Retina (tissue), 1 donor: Measurements from ENCODE around the gene AGER.

Experiments
- DNase-seq: peaks from one replicate; pipeline ENCODE4 v3.0.0-alpha.2; 2016

AGER gene

GRCh38 chr6:32167761-32168262 lies 16.2 kb downstream of the AGER start:
- DNase-seq, result no peak

- no peak for DNase-seq
Measured at GRCh38 chr6:32167154-32167760, 16.8 kb downstream of the AGER start.

- no peak for DNase-seq
Measured at GRCh38 chr6:32166411-32167061, 17.5 kb downstream of the AGER start.

- DNase-seq, result no peak
Measured at GRCh38 chr6:32164295-32164694, 19.8 kb downstream of the AGER start, which contains the start of gene EGFL8. Gene EGFL8, plus strand, starts transcription at chr6:32164595. Its CDS starts 1,571 bp downstream, at chr6:32166166.

- no peak for DNase-seq
Measured at GRCh38 chr6:32163559-32164258, 20.3 kb downstream of the AGER start.

- no peak for DNase-seq
Measured at GRCh38 chr6:32158052-32158451, 26.0 kb downstream of the AGER start.

GRCh38 chr6:32156891-32157290 lies 27.2 kb downstream of the AGER start:
- DNase-seq, result no peak

GRCh38 chr6:32154514-32155161 lies 29.4 kb downstream of the AGER start:
- no peak for DNase-seq

GRCh38 chr6:32153564-32154513 lies 30.2 kb downstream of the AGER start, which contains the start of gene PPT2:
Gene PPT2, plus strand, starts transcription at chr6:32154141. Its CDS starts 454 bp downstream, at chr6:32154595.
- DNase-seq, result peak; percentile 93

- no peak for DNase-seq
Measured at GRCh38 chr6:32152769-32153563, 31.1 kb downstream of the AGER start.

GRCh38 chr6:32151863-32152768 lies 31.9 kb downstream of the AGER start, which contains the start of gene PRRT1:
Gene PRRT1, minus strand, starts transcription at chr6:32151939. Its CDS starts 112 bp downstream, at chr6:32151827.
- no peak for DNase-seq

- DNase-seq, result peak; percentile 42
Measured at GRCh38 chr6:32151181-32151862, 32.7 kb downstream of the AGER start.

GRCh38 chr6:32149932-32150870 lies 33.9 kb downstream of the AGER start:
- DNase-seq, result peak; percentile 28

- DNase-seq, result no peak
Measured at GRCh38 chr6:32149092-32149755, 34.8 kb downstream of the AGER start.

- DNase-seq, result peak; percentile 90
Measured at GRCh38 chr6:32148289-32149091, 35.6 kb downstream of the AGER start.

GRCh38 chr6:32147401-32148132 lies 36.5 kb downstream of the AGER start:
- DNase-seq, result no peak
